ENCODE data around the gene RMDN2. TPM values are rescaled to one million over a fixed set of nuclear protein-coding genes. Genes with fewer than 3 reads are reported as not detected.

The RMDN2 gene
- total and polyA plus RNA-seq, 10 donors: 10.8 to 57.1 (median 29.6) TPM

GRCh38 chr2:38037757-38038621, 112.9 kb downstream of the RMDN2 start:
- DNase-seq: no peak
- H3K27ac ChIP-seq: peak overlapping the region in 6 of 8 donors; percentile 38 to 67 (median 60)
- H3K4me3 ChIP-seq: peak overlapping the region in 5 of 8 donors; percentile 3 to 38 (median 15)
- intact Hi-C loops (cut with DNase I; ENCODE audit: low total_unique reads): no loop called here
- WGBS, 5 donors: 15 to 21% (median 17%) methylated on average over 37 to 38 of the region's 38 CpGs
- peaks cover 0 to 14% (median 9%) of the 10 kb centered on the region in 6 donors for H3K4me1 ChIP-seq
- peaks cover 0 to 37% (median 10%) of the 10 kb centered on the region in 7 donors for H3K27me3 ChIP-seq (replicated peaks in 1 of 7)
- no peaks in the 10 kb centered on the region for H3K36me3 ChIP-seq
- peaks cover 0 to 7% (median 0%) of the 10 kb centered on the region in 8 donors for H3K9me3 ChIP-seq
- no peak for TF ChIP-seq POLR2A (IDR thresholded peaks at IDR 0.05)
- peak in 2 of 3 donors; percentile 35 to 46 for TF ChIP-seq POLR2AphosphoS5 (IDR thresholded peaks at IDR 0.05)
- peak in 3 of 11 experiments; percentile 16 to 36 (median 35) for TF ChIP-seq CTCF (IDR thresholded peaks at IDR 0.05 in 8 of 11, conservative IDR thresholded peaks at IDR 0.05 in 3 of 11)

- Histone ChIP-seq H3K27me3 (replicated peaks in 1 of 7) (peaks cover 0 to 37% (median 10%) of the 10 kb centered on the region in 7 donors), H3K27ac (peak overlapping the region in 5 of 8 donors; percentile 38 to 67 (median 58)), H3K36me3 (no peaks in the 10 kb centered on the region), H3K9me3 (peaks cover 0 to 7% (median 0%) of the 10 kb centered on the region in 8 donors), H3K4me3 (peak overlapping the region in 3 of 8 donors; percentile 3 to 38 (median 26)), H3K4me1 (peaks cover 0 to 14% (median 9%) of the 10 kb centered on the region in 6 donors)
- TF ChIP-seq POLR2A (IDR thresholded peaks at IDR 0.05): no peak
- no peak for TF ChIP-seq CTCF (IDR thresholded peaks at IDR 0.05 in 8 of 11, conservative IDR thresholded peaks at IDR 0.05 in 3 of 11)
- TF ChIP-seq POLR2AphosphoS5 (IDR thresholded peaks at IDR 0.05): no peak
- intact Hi-C loops (cut with DNase I; ENCODE audit: low total_unique reads): no loop called here
- WGBS, 5 donors: 74 to 88% (median 79%) methylated on average over 5 of the region's 5 CpGs
- no peak for DNase-seq
Observed at GRCh38 chr2:38038682-38039081, 113.6 kb downstream of the RMDN2 start.

- no peak overlapping the region for H3K27ac ChIP-seq
- no peak for DNase-seq
- TF ChIP-seq CTCF (IDR thresholded peaks at IDR 0.05 in 8 of 11, conservative IDR thresholded peaks at IDR 0.05 in 3 of 11): no peak
- TF ChIP-seq POLR2A (IDR thresholded peaks at IDR 0.05): no peak
- no peak for TF ChIP-seq POLR2AphosphoS5 (IDR thresholded peaks at IDR 0.05)
- intact Hi-C loops (cut with DNase I; ENCODE audit: low total_unique reads): no loop called here
- H3K4me1 ChIP-seq: peaks cover 0 to 14% (median 9%) of the 10 kb centered on the region in 6 donors
- WGBS, 5 donors: 80 to 89% (median 82%) methylated on average over 9 of the region's 9 CpGs
- H3K27me3 ChIP-seq (replicated peaks in 1 of 7): peaks cover 0 to 37% (median 10%) of the 10 kb centered on the region in 7 donors
- no peak overlapping the region for H3K4me3 ChIP-seq
- H3K9me3 ChIP-seq: peaks cover 0 to 7% (median 0%) of the 10 kb centered on the region in 8 donors
- H3K36me3 ChIP-seq: no peaks in the 10 kb centered on the region
Observed at GRCh38 chr2:38039121-38039910, 114.2 kb downstream of the RMDN2 start.
